ENCODE data around the gene RUBCN.

DNA sequence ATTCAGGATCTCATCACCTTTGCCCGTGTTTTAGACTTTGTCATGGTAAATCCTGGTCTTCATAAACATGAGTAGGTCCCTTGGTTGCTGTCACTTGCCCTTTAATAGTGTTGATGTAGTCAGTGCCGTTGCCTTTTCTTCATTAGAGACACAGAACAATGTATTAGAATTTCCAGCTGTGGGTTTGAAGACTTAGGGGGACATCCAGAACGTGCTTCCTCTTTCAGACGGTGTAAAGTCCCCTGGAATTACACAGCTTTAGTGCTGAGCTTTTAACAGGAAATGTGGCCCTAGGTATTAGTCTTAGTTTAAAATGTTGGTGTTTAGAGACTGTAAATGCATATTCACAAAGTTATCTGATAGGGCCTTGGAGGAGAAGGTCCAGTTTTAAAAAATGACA lies 45.5 kb upstream of the RUBCN start:
- TF ChIP-seq, protein P1, sequence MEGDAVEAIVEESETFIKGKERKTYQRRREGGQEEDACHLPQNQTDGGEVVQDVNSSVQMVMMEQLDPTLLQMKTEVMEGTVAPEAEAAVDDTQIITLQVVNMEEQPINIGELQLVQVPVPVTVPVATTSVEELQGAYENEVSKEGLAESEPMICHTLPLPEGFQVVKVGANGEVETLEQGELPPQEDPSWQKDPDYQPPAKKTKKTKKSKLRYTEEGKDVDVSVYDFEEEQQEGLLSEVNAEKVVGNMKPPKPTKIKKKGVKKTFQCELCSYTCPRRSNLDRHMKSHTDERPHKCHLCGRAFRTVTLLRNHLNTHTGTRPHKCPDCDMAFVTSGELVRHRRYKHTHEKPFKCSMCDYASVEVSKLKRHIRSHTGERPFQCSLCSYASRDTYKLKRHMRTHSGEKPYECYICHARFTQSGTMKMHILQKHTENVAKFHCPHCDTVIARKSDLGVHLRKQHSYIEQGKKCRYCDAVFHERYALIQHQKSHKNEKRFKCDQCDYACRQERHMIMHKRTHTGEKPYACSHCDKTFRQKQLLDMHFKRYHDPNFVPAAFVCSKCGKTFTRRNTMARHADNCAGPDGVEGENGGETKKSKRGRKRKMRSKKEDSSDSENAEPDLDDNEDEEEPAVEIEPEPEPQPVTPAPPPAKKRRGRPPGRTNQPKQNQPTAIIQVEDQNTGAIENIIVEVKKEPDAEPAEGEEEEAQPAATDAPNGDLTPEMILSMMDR (IDR thresholded peaks at IDR 0.05): no peak
- TF ChIP-seq POLR2AphosphoS5 (IDR thresholded peaks at IDR 0.05; ENCODE audit: low read depth, low read length): no peak
- no peak for TF ChIP-seq RAD21 (IDR thresholded peaks at IDR 0.05; ENCODE audit: low read length)
- TF ChIP-seq TEAD4 (IDR thresholded peaks at IDR 0.05; ENCODE audit: borderline replicate concordance, insufficient read depth): no peak
- no peak for TF ChIP-seq GABPA (IDR thresholded peaks at IDR 0.05; ENCODE audit: low read depth)
- TF ChIP-seq, protein P2, sequence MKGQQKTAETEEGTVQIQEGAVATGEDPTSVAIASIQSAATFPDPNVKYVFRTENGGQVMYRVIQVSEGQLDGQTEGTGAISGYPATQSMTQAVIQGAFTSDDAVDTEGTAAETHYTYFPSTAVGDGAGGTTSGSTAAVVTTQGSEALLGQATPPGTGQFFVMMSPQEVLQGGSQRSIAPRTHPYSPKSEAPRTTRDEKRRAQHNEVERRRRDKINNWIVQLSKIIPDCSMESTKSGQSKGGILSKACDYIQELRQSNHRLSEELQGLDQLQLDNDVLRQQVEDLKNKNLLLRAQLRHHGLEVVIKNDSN (IDR thresholded peaks at IDR 0.05; ENCODE audit: borderline replicate concordance, low read depth): no peak
- no peak for TF ChIP-seq FOSL2 (IDR thresholded peaks at IDR 0.05; ENCODE audit: borderline replicate concordance, low read depth)

All from SK-N-SH (cell line).